SU-DHL-6 (cell line): ENCODE results near the gene DPPA3.

ENCODE experiments used
- EZH2phosphoT487 ChIP-seq: fragments of 200-600 bp; sonication (generic), shearing (Covaris generic); conservative IDR thresholded peaks from 2 replicates; pipeline ENCODE4 v1.6.1; 2018; ENCODE audit warnings: mild to moderate bottlenecking, antibody characterized with exemption, low read length, moderate library complexity, mixed read lengths
- TF ChIP-seq, protein P1 (sequence below): fragments of 200-600 bp; sonication (generic); IDR thresholded peaks from one replicate; pipeline ENCODE4 v1.5.1; 2017; ENCODE audit warnings: antibody characterized with exemption, mild to moderate bottlenecking, low read length, moderate library complexity; ENCODE audit not compliant: insufficient read depth, poor library complexity, severe bottlenecking

DNA sequence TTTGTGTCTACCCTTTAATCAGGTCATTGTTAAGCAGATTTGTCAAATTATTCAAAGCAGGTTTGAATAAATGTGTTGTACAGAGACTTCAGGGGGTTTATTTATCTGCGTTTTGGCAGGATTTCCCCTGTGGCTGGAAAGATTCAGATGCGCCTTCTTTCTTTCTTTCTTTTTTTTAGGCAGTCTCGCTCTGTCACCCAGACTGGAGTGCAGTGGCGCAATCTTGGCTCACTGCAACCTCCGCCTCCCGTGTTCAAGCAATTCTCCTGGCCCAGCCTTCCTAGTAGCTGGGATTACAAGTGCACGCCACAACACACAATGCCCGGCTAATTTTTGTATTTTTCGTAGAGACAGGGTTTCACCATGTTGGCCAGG lies 47.5 kb downstream of the DPPA3 start:
- TF ChIP-seq, protein P1, sequence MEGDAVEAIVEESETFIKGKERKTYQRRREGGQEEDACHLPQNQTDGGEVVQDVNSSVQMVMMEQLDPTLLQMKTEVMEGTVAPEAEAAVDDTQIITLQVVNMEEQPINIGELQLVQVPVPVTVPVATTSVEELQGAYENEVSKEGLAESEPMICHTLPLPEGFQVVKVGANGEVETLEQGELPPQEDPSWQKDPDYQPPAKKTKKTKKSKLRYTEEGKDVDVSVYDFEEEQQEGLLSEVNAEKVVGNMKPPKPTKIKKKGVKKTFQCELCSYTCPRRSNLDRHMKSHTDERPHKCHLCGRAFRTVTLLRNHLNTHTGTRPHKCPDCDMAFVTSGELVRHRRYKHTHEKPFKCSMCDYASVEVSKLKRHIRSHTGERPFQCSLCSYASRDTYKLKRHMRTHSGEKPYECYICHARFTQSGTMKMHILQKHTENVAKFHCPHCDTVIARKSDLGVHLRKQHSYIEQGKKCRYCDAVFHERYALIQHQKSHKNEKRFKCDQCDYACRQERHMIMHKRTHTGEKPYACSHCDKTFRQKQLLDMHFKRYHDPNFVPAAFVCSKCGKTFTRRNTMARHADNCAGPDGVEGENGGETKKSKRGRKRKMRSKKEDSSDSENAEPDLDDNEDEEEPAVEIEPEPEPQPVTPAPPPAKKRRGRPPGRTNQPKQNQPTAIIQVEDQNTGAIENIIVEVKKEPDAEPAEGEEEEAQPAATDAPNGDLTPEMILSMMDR: no peak
- TF ChIP-seq EZH2phosphoT487: no peak
